HepG2 (cell line): ENCODE measurements around the gene HDAC4. TPM values are rescaled to one million over a fixed set of nuclear protein-coding genes. Genes with fewer than 3 reads are reported as not detected.

Experiments
- CAMTA2 ChIP-seq: sonication (generic); formaldehyde crosslinking; IDR thresholded peaks from 2 replicates; pipeline ENCODE4 v1.4.0; 2020; ENCODE audit warnings: mild to moderate bottlenecking, missing genetic modification reagents, borderline replicate concordance
- CERS6 ChIP-seq: sonication (generic); formaldehyde crosslinking; IDR thresholded peaks from 2 replicates; pipeline ENCODE4 v1.5.0; 2020; ENCODE audit warnings: missing genetic modification reagents
- CTCF ChIP-seq: sonication (generic); formaldehyde crosslinking; IDR thresholded peaks from 2 replicates; pipeline ENCODE4 v1.5.0; 2020; ENCODE audit warnings: mild to moderate bottlenecking, missing genetic modification reagents, moderate library complexity
- JUND ChIP-seq: sonication (generic); formaldehyde crosslinking; IDR thresholded peaks from 2 replicates; pipeline ENCODE4 v1.8.0; 2022; ENCODE audit warnings: mild to moderate bottlenecking, missing genetic modification reagents
- KDM5B ChIP-seq: sonication (generic); formaldehyde crosslinking; IDR thresholded peaks from 2 replicates; pipeline ENCODE4 v1.4.0; 2020; ENCODE audit warnings: missing genetic modification reagents, mild to moderate bottlenecking, borderline replicate concordance
- KLF16 ChIP-seq, 2 experiments: sonication (generic) in 1 of 2; formaldehyde crosslinking in 1 of 2; IDR thresholded peaks; 2 replicates each; pipeline versions ENCODE4 v1.6.1 to v1.8.0; 2016 to 2023; ENCODE audit warnings: missing genetic modification reagents in 2 of 2, missing compliant biosample characterization in 1 of 2
- MYC ChIP-seq: sonication (generic); formaldehyde crosslinking; IDR thresholded peaks from 2 replicates; pipeline ENCODE4 v1.9.0; 2021; ENCODE audit warnings: missing genetic modification reagents, borderline replicate concordance
- RARG ChIP-seq: sonication (generic); formaldehyde crosslinking; IDR thresholded peaks from 2 replicates; pipeline ENCODE4 v1.4.0; 2020; ENCODE audit warnings: low read depth, mild to moderate bottlenecking, missing genetic modification reagents
- SMC3 ChIP-seq: IDR thresholded peaks from 2 replicates; pipeline ENCODE4 v1.6.1; 2011; ENCODE audit warnings: low read length, improper control_type of control experiment
- XRCC5 ChIP-seq: fragments of 200-400 bp; formaldehyde crosslinking; optimal IDR thresholded peaks from 2 replicates; pipeline ENCODE3; 2017; ENCODE audit warnings: mild to moderate bottlenecking, low read length
- ZNF10 ChIP-seq: sonication (generic); formaldehyde crosslinking; IDR thresholded peaks from 2 replicates; pipeline ENCODE4 v1.4.0; 2020; ENCODE audit warnings: mild to moderate bottlenecking, low read depth, missing genetic modification reagents, borderline replicate concordance
- ZNF501 ChIP-seq: sonication (generic); formaldehyde crosslinking; IDR thresholded peaks from 2 replicates; pipeline ENCODE4 v1.5.1; 2020; ENCODE audit warnings: mild to moderate bottlenecking, moderate library complexity, missing genetic modification reagents
- ZNF572 ChIP-seq: sonication (generic); formaldehyde crosslinking; IDR thresholded peaks from 2 replicates; pipeline ENCODE4 v1.5.1; 2020; ENCODE audit warnings: mild to moderate bottlenecking, missing genetic modification reagents
- ZNF687 ChIP-seq: sonication (generic); formaldehyde crosslinking; IDR thresholded peaks from 2 replicates; pipeline ENCODE4 v1.5.1; 2020; ENCODE audit warnings: mild to moderate bottlenecking, missing genetic modification reagents, moderate library complexity
- polyA plus RNA-seq, 8 experiments: library from polyadenylated mRNA; depleted of rRNA in 3 of 8; stranded (reverse) in 7 of 8; unstranded in 1 of 8; fragments of >200 nt; fragmentation: Illumina TruSeq in 4 of 8; extraction: Trizol in 4 of 8; gene quantifications; 2 replicates each; pipeline versions ENCODE4 v1.2.1 to v1.2.3, GENCODE V29; 2011 to 2016; ENCODE audit warnings: low read depth in 4 of 8, missing spikeins in 1 of 8, mixed read lengths in 1 of 8; ENCODE audit not compliant: insufficient read depth in 1 of 8
- total RNA-seq, 5 experiments: library from RNA; depleted of rRNA; stranded (reverse); fragments of >200 nt; fragmentation: Illumina TruSeq; extraction: Trizol; gene quantifications; 2 replicates each; pipeline ENCODE4 v1.2.3, GENCODE V29; 2016; ENCODE audit warnings: low read depth in 1 of 5
- TF ChIP-seq, protein P1 (sequence below): sonication (generic); formaldehyde crosslinking; IDR thresholded peaks from 2 replicates; pipeline ENCODE4 v1.9.0; 2021; ENCODE audit warnings: missing genetic modification reagents, borderline replicate concordance
- TF ChIP-seq, protein P2 (sequence below): sonication (generic); formaldehyde crosslinking; IDR thresholded peaks from 2 replicates; pipeline ENCODE4 v1.4.0; 2020; ENCODE audit warnings: missing genetic modification reagents, low read depth, mild to moderate bottlenecking, borderline replicate concordance
- TF ChIP-seq, protein P3 (sequence below): sonication (generic); formaldehyde crosslinking; IDR thresholded peaks from 2 replicates; pipeline ENCODE4 v1.9.0; 2022; ENCODE audit warnings: low read depth, missing genetic modification reagents

Gene HDAC4
- total and polyA plus RNA-seq, 2 of the 13 experiments (the other 11 are each of a cell fraction or from before 2014, with no cell fraction given), result 10.1 to 11.5 TPM

GRCh38 chr2:239143858-239144712 lies 256.7 kb downstream of the HDAC4 start (continued):
- TF ChIP-seq CERS6 (CRISPR knock-in tag) (no peak), ZNF501 (CRISPR knock-in tag) (peak; percentile 75; the same call in 1 of the 2 replicates), SMC3 (peak; percentile 63), CTCF (CRISPR knock-in tag) (peak; percentile 88), ZNF687 (CRISPR knock-in tag) (peak; percentile 27; the same call in 1 of the 2 replicates), MYC (CRISPR knock-in tag) (no peak), RARG (CRISPR knock-in tag) (no peak), KLF16 (CRISPR knock-in tag; IDR thresholded peaks at IDR 0.05) (no peak), CAMTA2 (no peak), XRCC5 (peak; percentile 69), ZNF10 (CRISPR knock-in tag) (no peak), JUND (CRISPR knock-in tag) (no peak), ZNF572 (CRISPR knock-in tag) (no peak), KDM5B (CRISPR knock-in tag) (peak; percentile 55; the same call in 1 of the 2 replicates)
- TF ChIP-seq, protein P1, sequence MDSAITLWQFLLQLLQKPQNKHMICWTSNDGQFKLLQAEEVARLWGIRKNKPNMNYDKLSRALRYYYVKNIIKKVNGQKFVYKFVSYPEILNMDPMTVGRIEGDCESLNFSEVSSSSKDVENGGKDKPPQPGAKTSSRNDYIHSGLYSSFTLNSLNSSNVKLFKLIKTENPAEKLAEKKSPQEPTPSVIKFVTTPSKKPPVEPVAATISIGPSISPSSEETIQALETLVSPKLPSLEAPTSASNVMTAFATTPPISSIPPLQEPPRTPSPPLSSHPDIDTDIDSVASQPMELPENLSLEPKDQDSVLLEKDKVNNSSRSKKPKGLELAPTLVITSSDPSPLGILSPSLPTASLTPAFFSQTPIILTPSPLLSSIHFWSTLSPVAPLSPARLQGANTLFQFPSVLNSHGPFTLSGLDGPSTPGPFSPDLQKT (CRISPR knock-in tag), result no peak
- TF ChIP-seq, protein P2, sequence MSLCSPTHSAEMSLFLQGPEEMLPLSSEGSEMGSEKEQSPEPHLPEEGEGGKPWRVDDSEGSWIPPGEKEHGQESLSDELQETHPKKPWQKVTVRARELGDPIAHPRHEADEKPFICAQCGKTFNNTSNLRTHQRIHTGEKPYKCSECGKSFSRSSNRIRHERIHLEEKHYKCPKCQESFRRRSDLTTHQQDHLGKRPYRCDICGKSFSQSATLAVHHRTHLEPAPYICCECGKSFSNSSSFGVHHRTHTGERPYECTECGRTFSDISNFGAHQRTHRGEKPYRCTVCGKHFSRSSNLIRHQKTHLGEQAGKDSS, result 0 out of 2 replicates have a peak, but pooled peaks have one; percentile 61
- TF ChIP-seq, protein P3, sequence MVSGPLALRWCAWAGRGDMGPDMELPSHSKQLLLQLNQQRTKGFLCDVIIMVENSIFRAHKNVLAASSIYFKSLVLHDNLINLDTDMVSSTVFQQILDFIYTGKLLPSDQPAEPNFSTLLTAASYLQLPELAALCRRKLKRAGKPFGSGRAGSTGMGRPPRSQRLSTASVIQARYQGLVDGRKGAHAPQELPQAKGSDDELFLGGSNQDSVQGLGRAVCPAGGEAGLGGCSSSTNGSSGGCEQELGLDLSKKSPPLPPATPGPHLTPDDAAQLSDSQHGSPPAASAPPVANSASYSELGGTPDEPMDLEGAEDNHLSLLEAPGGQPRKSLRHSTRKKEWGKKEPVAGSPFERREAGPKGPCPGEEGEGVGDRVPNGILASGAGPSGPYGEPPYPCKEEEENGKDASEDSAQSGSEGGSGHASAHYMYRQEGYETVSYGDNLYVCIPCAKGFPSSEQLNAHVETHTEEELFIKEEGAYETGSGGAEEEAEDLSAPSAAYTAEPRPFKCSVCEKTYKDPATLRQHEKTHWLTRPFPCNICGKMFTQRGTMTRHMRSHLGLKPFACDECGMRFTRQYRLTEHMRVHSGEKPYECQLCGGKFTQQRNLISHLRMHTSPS (CRISPR knock-in tag), result no peak
